Tibial nerve (tissue), 4 donors: Measurements from ENCODE around the gene ZACN. TPM values are rescaled to one million over a fixed set of nuclear protein-coding genes. Genes with fewer than 3 reads are reported as not detected.
"Not testable (repeated sequence)": the region's sequence is repeated elsewhere in the genome, so short reads cannot be mapped to it uniquely, and the experiment has no call there.

Experiments used
- DNase-seq, 2 donors: peaks; one replicate each; pipeline ENCODE4 v3.0.0-alpha.2; 2019; ENCODE audit warnings: low spot score in 2 of 2
- H3K27ac ChIP-seq, 4 donors: fragments of 200-600 bp; sonication (generic) in 3 of 4; one replicate each; pipeline ENCODE4 v1.5.1; 2017 to 2019; ENCODE audit warnings: mild to moderate bottlenecking in 1 of 4
- H3K27me3 ChIP-seq, 2 donors: fragments of 200-600 bp; sonication (generic) in 1 of 2; one replicate each; pipeline versions ENCODE4 v1.5.1 to v1.6.0; 2017 to 2019
- H3K36me3 ChIP-seq, 3 donors: fragments of 200-600 bp; sonication (generic); one replicate each; pipeline ENCODE4 v1.5.1; 2018 to 2019
- H3K4me1 ChIP-seq, 4 donors: fragments of 200-600 bp; sonication (generic) in 3 of 4; one replicate each; pipeline ENCODE4 v1.5.1; 2017 to 2019
- H3K4me3 ChIP-seq, 4 donors: fragments of 200-600 bp; sonication (generic) in 3 of 4; one replicate each; pipeline ENCODE4 v1.5.1; 2017 to 2019; ENCODE audit warnings: mild to moderate bottlenecking in 1 of 4, moderate library complexity in 1 of 4
- H3K9me3 ChIP-seq, 4 donors: fragments of 200-600 bp; sonication (generic) in 3 of 4; one replicate each; pipeline ENCODE4 v1.5.1; 2017 to 2019
- CTCF ChIP-seq, 5 experiments: fragments of 200-600 bp in 3 of 5; fragments of 450-650 bp in 2 of 5; sonication (generic) in 3 of 5; IDR thresholded peaks; one replicate each; pipeline ENCODE4 v1.5.1; 2016 to 2019; ENCODE audit warnings: antibody characterized with exemption in 5 of 5, mild to moderate bottlenecking in 3 of 5, moderate library complexity in 2 of 5
- EP300 ChIP-seq, 2 donors: sonication (generic); formaldehyde crosslinking; IDR thresholded peaks; one replicate each; pipeline ENCODE4 v1.6.1; 2017; ENCODE audit warnings: antibody characterized with exemption in 2 of 2, mild to moderate bottlenecking in 1 of 2
- POLR2A ChIP-seq, 2 donors: fragments of 450-650 bp; IDR thresholded peaks; one replicate each; pipeline ENCODE4 v1.6.1; 2017; ENCODE audit warnings: antibody characterized with exemption in 2 of 2, mild to moderate bottlenecking in 2 of 2, moderate library complexity in 2 of 2
- WGBS, 2 donors: methylation state at CpG; one replicate each; pipeline ENCODE4 v1.1.5; 2018; 5-methylcytosine and 5-hydroxymethylcytosine counted together
- total RNA-seq, 4 donors: library from RNA; depleted of rRNA; stranded (reverse); fragments of >200 nt; gene quantifications; one replicate each; pipeline ENCODE4 v1.1.0, GENCODE V29; 2016

Gene ZACN
- total RNA-seq, 4 donors from 2014 or later = not detected

- DNase-seq = no peak
- peaks cover 0 to 17% (median 6%) of the 10 kb centered on the region in 3 donors for H3K36me3 ChIP-seq
- no peak overlapping the region for H3K4me3 ChIP-seq
- peaks cover 0 to 7% (median 0%) of the 10 kb centered on the region in 4 donors for H3K4me1 ChIP-seq
- H3K9me3 ChIP-seq = no peaks in the 10 kb centered on the region
- no peaks in the 10 kb centered on the region for H3K27me3 ChIP-seq
- no peak overlapping the region for H3K27ac ChIP-seq
- WGBS, 2 donors = 73 to 75% methylated on average over 13 of the region's 13 CpGs
- TF ChIP-seq POLR2A (IDR thresholded peaks at IDR 0.05) = no peak
- no peak for TF ChIP-seq EP300 (IDR thresholded peaks at IDR 0.05)
- TF ChIP-seq CTCF (IDR thresholded peaks at IDR 0.05) = no peak
These were observed 44.3 kb upstream of the ZACN start for GRCh38 chr17:76034428-76035350.

- H3K4me1 ChIP-seq = peaks cover 0 to 5% (median 0%) of the 10 kb centered on the region in 4 donors
- no peaks in the 10 kb centered on the region for H3K27me3 ChIP-seq
- H3K27ac ChIP-seq = no peak overlapping the region
- DNase-seq = no peak
- no peaks in the 10 kb centered on the region for H3K9me3 ChIP-seq
- H3K4me3 ChIP-seq = no peak overlapping the region
- H3K36me3 ChIP-seq = peaks cover 0 to 37% (median 23%) of the 10 kb centered on the region in 3 donors
- WGBS, 2 donors = 41 to 49% methylated on average over 21 to 22 of the region's 22 CpGs
- no peak for TF ChIP-seq CTCF (IDR thresholded peaks at IDR 0.05)
These were observed 42.3 kb upstream of the ZACN start for GRCh38 chr17:76036497-76037261.

GRCh38 chr17:76038050-76038449 lies 40.9 kb upstream of the ZACN start:
- Histone ChIP-seq H3K4me3 (no peak overlapping the region), H3K27ac (no peak overlapping the region), H3K27me3 (no peaks in the 10 kb centered on the region), H3K9me3 (no peaks in the 10 kb centered on the region), H3K36me3 (peaks cover 1 to 51% (median 25%) of the 10 kb centered on the region in 3 donors), H3K4me1 (peaks cover 0 to 5% (median 0%) of the 10 kb centered on the region in 4 donors)
- TF ChIP-seq POLR2A (IDR thresholded peaks at IDR 0.05) = no peak
- no peak for TF ChIP-seq EP300 (IDR thresholded peaks at IDR 0.05)
- TF ChIP-seq CTCF (IDR thresholded peaks at IDR 0.05) = no peak
- WGBS, 2 donors = 66 to 82% methylated on average over 3 of the region's 3 CpGs
- no peak for DNase-seq

GRCh38 chr17:76039121-76039520 lies 39.9 kb upstream of the ZACN start:
- Histone ChIP-seq H3K4me1 (peaks cover 0 to 5% (median 0%) of the 10 kb centered on the region in 4 donors), H3K4me3 (no peak overlapping the region), H3K27me3 (no peaks in the 10 kb centered on the region), H3K27ac (no peak overlapping the region), H3K9me3 (no peaks in the 10 kb centered on the region), H3K36me3 (peaks cover 2 to 62% (median 36%) of the 10 kb centered on the region in 3 donors)
- TF ChIP-seq POLR2A (IDR thresholded peaks at IDR 0.05) (no peak), EP300 (IDR thresholded peaks at IDR 0.05) (no peak), CTCF (IDR thresholded peaks at IDR 0.05) (no peak)
- 76 to 77% methylated on average over 6 of the region's 6 CpGs for WGBS, 2 donors
- no peak for DNase-seq

GRCh38 chr17:76040376-76040775 lies 38.6 kb upstream of the ZACN start:
- H3K9me3 ChIP-seq = no peaks in the 10 kb centered on the region
- TF ChIP-seq POLR2A (IDR thresholded peaks at IDR 0.05) (no peak), EP300 (IDR thresholded peaks at IDR 0.05) (no peak), CTCF (IDR thresholded peaks at IDR 0.05) (no peak)
- H3K27ac ChIP-seq = no peak overlapping the region
- H3K4me1 ChIP-seq = peaks cover 0 to 5% (median 0%) of the 10 kb centered on the region in 4 donors
- H3K27me3 ChIP-seq = no peaks in the 10 kb centered on the region
- WGBS, 2 donors = 63 to 78% methylated on average over 6 of the region's 6 CpGs
- DNase-seq = no peak
- H3K4me3 ChIP-seq = no peak overlapping the region
- peaks cover 6 to 74% (median 42%) of the 10 kb centered on the region in 3 donors for H3K36me3 ChIP-seq

GRCh38 chr17:76042868-76043267 lies 36.1 kb upstream of the ZACN start:
- 93 to 97% methylated on average over 3 of the region's 3 CpGs for WGBS, 2 donors
- not testable (repeated sequence) for DNase-seq, H3K4me3 ChIP-seq, H3K4me1 ChIP-seq, H3K27me3 ChIP-seq, H3K9me3 ChIP-seq, H3K27ac ChIP-seq
- peaks cover 12 to 99% (median 55%) of the 10 kb centered on the region in 3 donors for H3K36me3 ChIP-seq

GRCh38 chr17:76044475-76045007 lies 34.4 kb upstream of the ZACN start:
- peaks cover 12 to 100% (median 53%) of the 10 kb centered on the region in 3 donors for H3K36me3 ChIP-seq
- not testable (repeated sequence) for H3K4me1 ChIP-seq, H3K27me3 ChIP-seq, DNase-seq, H3K27ac ChIP-seq, H3K4me3 ChIP-seq, H3K9me3 ChIP-seq
- 79 to 87% methylated on average over 11 of the region's 11 CpGs for WGBS, 2 donors
